ENCODE results near the gene MTF1. TPM values are rescaled to one million over a fixed set of nuclear protein-coding genes. Genes with fewer than 3 reads are reported as not detected.

The MTF1 gene
- total RNA-seq, 1 donor from 2014 or later = 11.3 TPM

GRCh38 chr1:37854406-37854805 lies 5.0 kb downstream of the MTF1 start:
- intact Hi-C loops (cut with micrococcal nuclease) = no loop called here
- no peak overlapping the region for H3K4me3 ChIP-seq
- no peaks in the 10 kb centered on the region for H3K27me3 ChIP-seq (ENCODE audit: low read depth)
- no peak overlapping the region for H3K27ac ChIP-seq (replicated peaks)
- H3K36me3 ChIP-seq = peaks cover 28% of the 10 kb centered on the region
- no peak for TF ChIP-seq CTCF (IDR thresholded peaks at IDR 0.05; ENCODE audit: borderline replicate concordance)
- peaks cover 96% of the 10 kb centered on the region for H3K4me1 ChIP-seq
- no peak for DNase-seq
- H3K9me3 ChIP-seq (replicated peaks) = no peaks in the 10 kb centered on the region

- Histone ChIP-seq H3K4me3 (no peak overlapping the region), H3K27ac (replicated peaks) (no peak overlapping the region), H3K27me3 (ENCODE audit: low read depth) (no peaks in the 10 kb centered on the region), H3K4me1 (peaks cover 84% of the 10 kb centered on the region), H3K9me3 (replicated peaks) (no peaks in the 10 kb centered on the region), H3K36me3 (peaks cover 28% of the 10 kb centered on the region)
- TF ChIP-seq CTCF (IDR thresholded peaks at IDR 0.05; ENCODE audit: borderline replicate concordance) = no peak
- DNase-seq = no peak
- intact Hi-C loops (cut with micrococcal nuclease) = no loop called here
Observed at GRCh38 chr1:37853157-37853556, 6.2 kb downstream of the MTF1 start.

GRCh38 chr1:37851782-37852210 lies 7.6 kb downstream of the MTF1 start:
- intact Hi-C loops (cut with micrococcal nuclease) = no loop called here
- no peak for TF ChIP-seq CTCF (IDR thresholded peaks at IDR 0.05; ENCODE audit: borderline replicate concordance)
- Histone ChIP-seq H3K36me3 (peaks cover 21% of the 10 kb centered on the region), H3K27me3 (ENCODE audit: low read depth) (no peaks in the 10 kb centered on the region), H3K4me3 (no peak overlapping the region), H3K27ac (replicated peaks) (peak overlapping the region; percentile 1), H3K4me1 (peaks cover 70% of the 10 kb centered on the region), H3K9me3 (replicated peaks) (no peaks in the 10 kb centered on the region)
- DNase-seq = no peak

- H3K36me3 ChIP-seq = peaks cover 16% of the 10 kb centered on the region
- intact Hi-C loops (cut with micrococcal nuclease) = no loop called here
- H3K9me3 ChIP-seq (replicated peaks) = no peaks in the 10 kb centered on the region
- H3K4me3 ChIP-seq = no peak overlapping the region
- no peaks in the 10 kb centered on the region for H3K27me3 ChIP-seq (ENCODE audit: low read depth)
- DNase-seq = no peak
- no peak for TF ChIP-seq CTCF (IDR thresholded peaks at IDR 0.05; ENCODE audit: borderline replicate concordance)
- peaks cover 65% of the 10 kb centered on the region for H3K4me1 ChIP-seq
- peak overlapping the region; percentile 1 for H3K27ac ChIP-seq (replicated peaks)
Observed at GRCh38 chr1:37851262-37851661, 8.1 kb downstream of the MTF1 start.

GRCh38 chr1:37850352-37850955 lies 8.9 kb downstream of the MTF1 start:
- Histone ChIP-seq H3K9me3 (replicated peaks) (no peaks in the 10 kb centered on the region), H3K27me3 (ENCODE audit: low read depth) (no peaks in the 10 kb centered on the region), H3K4me3 (no peak overlapping the region), H3K27ac (replicated peaks) (no peak overlapping the region), H3K36me3 (peaks cover 12% of the 10 kb centered on the region), H3K4me1 (peaks cover 63% of the 10 kb centered on the region)
- DNase-seq = no peak
- intact Hi-C loops (cut with micrococcal nuclease) = no loop called here
- TF ChIP-seq CTCF (IDR thresholded peaks at IDR 0.05; ENCODE audit: borderline replicate concordance) = no peak

Data from left ventricle myocardium inferior (tissue), 1 donor.